NCI-H1048 (cell line): ENCODE measurements around the gene KCNC3.

Experiments
- DNase-seq: peaks from one replicate; lab custom pipeline; 2025; lab: John Stamatoyannopoulos, UW

KCNC3 gene

GRCh38 chr19:50276370-50277063 lies 52.7 kb downstream of the KCNC3 start:
- DNase-seq, result no peak

- no peak for DNase-seq
Observed at GRCh38 chr19:50275577-50276368, 53.4 kb downstream of the KCNC3 start.

GRCh38 chr19:50273821-50274220 lies 55.4 kb downstream of the KCNC3 start:
- no peak for DNase-seq

DNA sequence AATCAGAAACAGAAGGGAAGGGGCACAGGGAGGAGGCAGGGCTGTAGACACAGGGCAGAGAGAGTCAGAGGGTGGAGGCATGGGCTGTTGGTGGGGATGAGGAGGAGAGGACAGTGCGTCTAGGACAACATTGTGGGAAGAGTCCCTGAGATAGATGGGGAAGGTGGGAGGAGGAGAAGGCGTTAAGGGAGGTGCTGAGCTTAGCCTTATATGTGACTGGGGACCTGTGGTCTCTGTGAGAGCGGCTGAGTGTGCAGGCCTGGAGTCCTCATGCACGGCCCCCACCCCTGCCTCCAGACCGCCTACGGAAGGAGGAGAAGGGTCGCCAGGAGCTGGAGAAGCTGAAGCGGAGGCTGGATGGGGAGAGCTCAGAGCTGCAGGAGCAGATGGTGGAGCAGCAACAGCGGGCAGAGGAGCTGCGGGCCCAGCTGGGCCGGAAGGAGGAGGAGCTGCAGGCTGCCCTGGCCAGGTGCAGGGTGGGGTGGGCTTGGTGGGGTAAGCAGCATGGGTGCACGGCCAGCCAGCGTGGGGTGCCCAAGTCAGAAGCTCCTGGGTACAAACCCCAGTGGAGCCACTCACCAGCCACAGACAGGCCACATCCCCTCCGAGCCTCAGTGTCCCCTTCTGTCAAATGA lies 56.8 kb downstream of the KCNC3 start:
- no peak for DNase-seq

DNA sequence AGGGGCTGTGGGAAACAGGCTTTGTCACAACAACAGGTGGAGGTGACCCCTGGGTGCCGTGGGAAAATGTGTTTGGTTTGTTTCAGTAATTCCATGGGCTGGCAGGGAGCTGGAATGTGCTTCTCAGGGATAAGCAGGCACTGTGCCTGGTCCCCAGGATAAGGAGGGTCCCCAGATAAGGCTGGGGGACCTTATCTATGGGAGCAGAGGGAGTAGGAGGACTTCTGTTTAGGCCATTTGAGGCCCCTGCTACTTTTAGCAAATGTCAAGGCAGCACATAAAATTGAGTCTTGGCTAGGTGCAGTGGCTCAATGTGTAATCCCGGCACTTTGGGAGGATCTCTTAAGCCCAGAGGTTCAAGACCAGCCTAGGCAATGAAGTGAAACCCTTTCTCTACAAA lies 59.5 kb downstream of the KCNC3 start:
- no peak for DNase-seq

GRCh38 chr19:50268501-50268900 lies 60.7 kb downstream of the KCNC3 start:
- no peak for DNase-seq

- no peak for DNase-seq
Observed at GRCh38 chr19:50268041-50268440, 61.1 kb downstream of the KCNC3 start.

- no peak for DNase-seq
Observed at GRCh38 chr19:50266896-50267295, 62.3 kb downstream of the KCNC3 start.

DNA sequence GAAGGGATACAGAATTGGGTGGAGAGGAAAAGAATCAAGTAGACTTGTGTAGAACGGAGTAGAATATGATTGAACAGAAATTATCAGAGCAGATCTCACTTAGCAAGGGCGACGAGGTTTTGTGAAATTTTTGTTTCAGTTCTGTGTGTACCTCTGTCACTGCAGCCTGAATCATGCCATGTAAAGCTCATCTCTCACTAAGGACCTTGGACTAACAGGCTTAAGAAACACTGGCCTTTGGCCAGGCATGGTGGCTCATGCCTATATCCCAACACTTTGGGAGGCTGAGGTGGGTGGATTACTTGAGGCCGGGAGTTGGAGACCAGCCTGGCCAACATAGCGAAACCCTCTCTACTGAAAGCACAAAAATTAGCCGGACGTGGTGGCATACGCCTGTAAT lies 63.1 kb downstream of the KCNC3 start:
- no peak for DNase-seq

- no peak for DNase-seq
Observed at GRCh38 chr19:50264483-50265186, 64.5 kb downstream of the KCNC3 start.

DNA sequence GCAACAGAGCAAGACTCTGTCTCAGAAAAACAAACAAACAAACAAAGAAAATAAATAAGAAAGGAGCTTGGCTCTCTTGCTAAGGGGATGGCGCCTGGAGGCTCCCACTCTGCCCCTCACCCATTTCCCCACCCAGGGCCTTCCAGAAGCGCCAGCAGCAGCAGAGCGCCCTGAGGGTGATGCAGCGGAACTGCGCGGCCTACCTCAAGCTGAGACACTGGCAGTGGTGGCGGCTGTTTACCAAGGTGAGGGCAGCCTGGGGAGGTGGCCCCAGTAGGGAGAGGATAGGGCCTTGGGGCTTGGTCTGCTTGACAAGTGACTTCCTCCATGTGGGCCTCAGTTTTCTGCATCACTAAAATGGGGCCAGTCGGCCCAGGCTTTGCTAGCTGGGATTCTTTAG lies 66.0 kb downstream of the KCNC3 start:
- no peak for DNase-seq
